Measurements from ENCODE around the gene INPP5A. TPM values are rescaled to one million over a fixed set of nuclear protein-coding genes. Genes with fewer than 3 reads are reported as not detected.

INPP5A gene
- total and polyA plus RNA-seq, 10 of the 15 experiments (the other 5 are each of a cell fraction or from before 2014, with no cell fraction given): 0.52 to 15.0 (median 6.3) TPM

DNA sequence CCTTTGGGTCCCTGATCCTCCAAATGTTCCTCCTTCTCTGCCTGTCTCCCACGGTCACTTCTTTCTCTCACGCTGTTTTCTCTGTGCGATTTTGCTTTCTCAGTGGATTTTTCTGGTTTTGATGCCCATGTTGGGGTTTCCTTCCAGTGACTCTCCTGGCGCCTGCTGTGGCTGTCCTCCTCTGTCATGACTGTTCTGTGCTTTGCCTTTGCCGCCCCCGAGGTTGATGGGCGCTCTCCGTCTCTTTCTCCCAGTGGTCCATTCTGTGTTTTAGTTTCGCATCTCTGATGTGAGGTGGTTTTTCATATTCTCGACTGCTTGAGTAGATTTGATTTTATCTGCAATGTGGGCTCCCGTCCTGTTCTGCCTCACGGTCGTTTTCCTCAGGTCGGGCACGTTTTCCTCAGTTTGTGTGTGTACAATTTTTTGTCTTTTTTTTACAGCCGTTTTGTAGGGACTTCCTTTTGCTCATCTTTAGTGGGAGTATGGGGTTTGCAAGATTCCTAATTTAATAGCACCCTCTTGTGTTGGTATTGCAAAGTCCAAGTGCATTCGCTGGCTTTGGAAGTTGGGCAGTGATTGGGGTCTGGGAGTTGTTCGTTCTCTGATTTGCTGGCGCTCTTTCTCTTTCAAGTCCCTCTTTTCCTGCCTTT lies 100.0 kb downstream of the INPP5A start:
- ChIA-PET SMC1A (ENCODE audit: uncharacterized antibody, unreplicated experiment) (interaction anchor here (2.4 to 6.0 kb wide), 2 partner anchors 178 kb away, joined by 16 to 33 read pairs; no protein-coding TSS in a partner anchor), RAD21 (ENCODE audit: unreplicated experiment) (interaction anchor here (1.5 kb wide), 1 partner anchor 178 kb away, joined by 3 read pairs; no protein-coding TSS in a partner anchor), CTCF (interaction anchor here (1.2 to 1.6 kb wide), 2 partner anchors 178 to 183 kb away, joined by 3 to 9 read pairs; no protein-coding TSS in a partner anchor), POLR2A (no interaction called here)
- Histone ChIP-seq H3K9me3 (replicated peaks; ENCODE audit: control insufficient read depth, insufficient read depth, low read length) (no peaks in the 10 kb centered on the region), H3K4me1 (ENCODE audit: control insufficient read depth, insufficient read depth, low read length) (no peaks in the 10 kb centered on the region), H2AFZ (ENCODE audit: control insufficient read depth, low read depth, low read length) (no peak overlapping the region), H3K9ac (ENCODE audit: control insufficient read depth, insufficient read depth, low read length) (no peak overlapping the region), H3K36me3 (ENCODE audit: control insufficient read depth in 2 of 2, insufficient read depth in 2 of 2, low read length in 1 of 2) (no peaks in the 10 kb centered on the region), H3K4me2 (ENCODE audit: control insufficient read depth, insufficient read depth) (no peak overlapping the region), H4K20me1 (ENCODE audit: control insufficient read depth, insufficient read depth) (no peaks in the 10 kb centered on the region), H3K27me3 (replicated peaks in 1 of 2; ENCODE audit: control insufficient read depth in 2 of 2, insufficient read depth in 2 of 2, low read length in 1 of 2) (no peaks in the 10 kb centered on the region), H3K79me2 (ENCODE audit: control insufficient read depth, insufficient read depth, low read length) (no peaks in the 10 kb centered on the region), H3K4me3 (no peak overlapping the region), H3K27ac (ENCODE audit: control insufficient read depth, insufficient read depth) (no peak overlapping the region)
- DNase-seq (ENCODE audit: low read depth, low spot score) (peak; percentile 43), FAIRE-seq (peak; percentile 56), ATAC-seq (peak; percentile 89)
- intact Hi-C loops (cut with micrococcal nuclease; ENCODE audit: unreplicated experiment) (loop anchor here (1.0 to 5.0 kb wide), 4 partner anchors 65 to 414 kb away; partner anchors contain the start of gene INPP5A), in situ Hi-C loops (cut with MboI) (loop anchor here (5.0 to 10.0 kb wide), 2 partner anchors 180 to 413 kb away; no protein-coding TSS in a partner anchor)
- BruUV-seq (replicated peaks): no TSS peak
- WGBS (ENCODE audit: insufficient coverage, insufficient replicate concordance, low lambda C conversion rate, missing lambda C conversion rate): 31% methylated on average over 19 of the region's 19 CpGs
- TF ChIP-seq, protein P1, sequence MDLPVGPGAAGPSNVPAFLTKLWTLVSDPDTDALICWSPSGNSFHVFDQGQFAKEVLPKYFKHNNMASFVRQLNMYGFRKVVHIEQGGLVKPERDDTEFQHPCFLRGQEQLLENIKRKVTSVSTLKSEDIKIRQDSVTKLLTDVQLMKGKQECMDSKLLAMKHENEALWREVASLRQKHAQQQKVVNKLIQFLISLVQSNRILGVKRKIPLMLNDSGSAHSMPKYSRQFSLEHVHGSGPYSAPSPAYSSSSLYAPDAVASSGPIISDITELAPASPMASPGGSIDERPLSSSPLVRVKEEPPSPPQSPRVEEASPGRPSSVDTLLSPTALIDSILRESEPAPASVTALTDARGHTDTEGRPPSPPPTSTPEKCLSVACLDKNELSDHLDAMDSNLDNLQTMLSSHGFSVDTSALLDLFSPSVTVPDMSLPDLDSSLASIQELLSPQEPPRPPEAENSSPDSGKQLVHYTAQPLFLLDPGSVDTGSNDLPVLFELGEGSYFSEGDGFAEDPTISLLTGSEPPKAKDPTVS (IDR thresholded peaks at IDR 0.05; ENCODE audit: low read depth, low read length): no peak
- TF ChIP-seq ZSCAN29 (IDR thresholded peaks at IDR 0.05): no peak
- TF ChIP-seq RAD21 (IDR thresholded peaks at IDR 0.05; ENCODE audit: insufficient read depth, low read depth, low read length): peak; percentile 97
- TF ChIP-seq BMI1 (IDR thresholded peaks at IDR 0.05; ENCODE audit: borderline replicate concordance): no peak
- no peak for TF ChIP-seq POLR2A (IDR thresholded peaks at IDR 0.05; ENCODE audit: low read depth, low read length)
- no peak for TF ChIP-seq TARDBP (IDR thresholded peaks at IDR 0.05; ENCODE audit: borderline replicate concordance)
- TF ChIP-seq, protein P2, sequence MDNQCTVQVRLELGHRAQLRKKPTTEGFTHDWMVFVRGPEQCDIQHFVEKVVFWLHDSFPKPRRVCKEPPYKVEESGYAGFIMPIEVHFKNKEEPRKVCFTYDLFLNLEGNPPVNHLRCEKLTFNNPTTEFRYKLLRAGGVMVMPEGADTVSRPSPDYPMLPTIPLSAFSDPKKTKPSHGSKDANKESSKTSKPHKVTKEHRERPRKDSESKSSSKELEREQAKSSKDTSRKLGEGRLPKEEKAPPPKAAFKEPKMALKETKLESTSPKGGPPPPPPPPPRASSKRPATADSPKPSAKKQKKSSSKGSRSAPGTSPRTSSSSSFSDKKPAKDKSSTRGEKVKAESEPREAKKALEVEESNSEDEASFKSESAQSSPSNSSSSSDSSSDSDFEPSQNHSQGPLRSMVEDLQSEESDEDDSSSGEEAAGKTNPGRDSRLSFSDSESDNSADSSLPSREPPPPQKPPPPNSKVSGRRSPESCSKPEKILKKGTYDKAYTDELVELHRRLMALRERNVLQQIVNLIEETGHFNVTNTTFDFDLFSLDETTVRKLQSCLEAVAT (IDR thresholded peaks at IDR 0.05): 0 out of 2 replicates have a peak, but pooled peaks have one; percentile 66
- no peak for TF ChIP-seq ZNF274 (IDR thresholded peaks at IDR 0.05; ENCODE audit: insufficient read depth, insufficient read length)
- TF ChIP-seq SMARCA5 (IDR thresholded peaks at IDR 0.05): no peak
- 0 out of 2 replicates have a peak, but pooled peaks have one; percentile 30 for TF ChIP-seq RB1 (IDR thresholded peaks at IDR 0.05; ENCODE audit: borderline replicate concordance)
- TF ChIP-seq ZNF384 (IDR thresholded peaks at IDR 0.05; ENCODE audit: borderline replicate concordance, low read depth, low read length): peak; percentile 57; the same call in 1 of the 2 replicates
- TF ChIP-seq, protein P3, sequence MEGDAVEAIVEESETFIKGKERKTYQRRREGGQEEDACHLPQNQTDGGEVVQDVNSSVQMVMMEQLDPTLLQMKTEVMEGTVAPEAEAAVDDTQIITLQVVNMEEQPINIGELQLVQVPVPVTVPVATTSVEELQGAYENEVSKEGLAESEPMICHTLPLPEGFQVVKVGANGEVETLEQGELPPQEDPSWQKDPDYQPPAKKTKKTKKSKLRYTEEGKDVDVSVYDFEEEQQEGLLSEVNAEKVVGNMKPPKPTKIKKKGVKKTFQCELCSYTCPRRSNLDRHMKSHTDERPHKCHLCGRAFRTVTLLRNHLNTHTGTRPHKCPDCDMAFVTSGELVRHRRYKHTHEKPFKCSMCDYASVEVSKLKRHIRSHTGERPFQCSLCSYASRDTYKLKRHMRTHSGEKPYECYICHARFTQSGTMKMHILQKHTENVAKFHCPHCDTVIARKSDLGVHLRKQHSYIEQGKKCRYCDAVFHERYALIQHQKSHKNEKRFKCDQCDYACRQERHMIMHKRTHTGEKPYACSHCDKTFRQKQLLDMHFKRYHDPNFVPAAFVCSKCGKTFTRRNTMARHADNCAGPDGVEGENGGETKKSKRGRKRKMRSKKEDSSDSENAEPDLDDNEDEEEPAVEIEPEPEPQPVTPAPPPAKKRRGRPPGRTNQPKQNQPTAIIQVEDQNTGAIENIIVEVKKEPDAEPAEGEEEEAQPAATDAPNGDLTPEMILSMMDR (IDR thresholded peaks at IDR 0.05 in 2 of 3, conservative IDR thresholded peaks at IDR 0.05 in 1 of 3; ENCODE audit: control insufficient read depth in 2 of 3, extremely low read depth in 1 of 3, insufficient read depth in 1 of 3, low read depth in 3 of 3, low read length in 3 of 3): peak; percentile 58 to 86 (median 67); a peak in 5 of 6 replicates
- TF ChIP-seq MYC (IDR thresholded peaks at IDR 0.05; ENCODE audit: insufficient read depth, insufficient read length, insufficient replicate concordance, low read length, severe bottlenecking): no peak
- TF ChIP-seq MEF2B (IDR thresholded peaks at IDR 0.05; ENCODE audit: partially characterized antibody, poor library complexity, severe bottlenecking): peak; percentile 18
- TF ChIP-seq NFXL1 (IDR thresholded peaks at IDR 0.05; ENCODE audit: borderline replicate concordance): no peak
- TF ChIP-seq ZNF207 (IDR thresholded peaks at IDR 0.05; ENCODE audit: borderline replicate concordance): no peak
- no peak for TF ChIP-seq HDGF (IDR thresholded peaks at IDR 0.05)
- no peak for TF ChIP-seq YBX1 (IDR thresholded peaks at IDR 0.05)
- 0 out of 2 replicates have a peak, but pooled peaks have one; percentile 20 for TF ChIP-seq YY1 (IDR thresholded peaks at IDR 0.05; ENCODE audit: low read depth, low read length)

Data from GM12878 (cell line).